ENCODE data around the gene SCG3. TPM values are rescaled to one million over a fixed set of nuclear protein-coding genes. Genes with fewer than 3 reads are reported as not detected.

The SCG3 gene
- total RNA-seq, 2 experiments from 2014 or later: not detected

GRCh38 chr15:51696566-51696965 lies 15.3 kb downstream of the SCG3 start:
- no peak for DNase-seq
- Mint-ChIP-seq H3K4me1 (ENCODE audit: low read depth) (peaks cover 13% of the 10 kb centered on the region), H3K27me3 (peaks cover 13% of the 10 kb centered on the region), H3K36me3 (ENCODE audit: low read depth) (no peaks in the 10 kb centered on the region), H3K4me3 (no peak overlapping the region), H3K27ac (no peak overlapping the region), H3K9me3 (no peaks in the 10 kb centered on the region)
- ChIA-PET CTCF (no interaction called here), POLR2A (no interaction called here)
- ATAC-seq: no peak
- TF ChIP-seq, protein P1, sequence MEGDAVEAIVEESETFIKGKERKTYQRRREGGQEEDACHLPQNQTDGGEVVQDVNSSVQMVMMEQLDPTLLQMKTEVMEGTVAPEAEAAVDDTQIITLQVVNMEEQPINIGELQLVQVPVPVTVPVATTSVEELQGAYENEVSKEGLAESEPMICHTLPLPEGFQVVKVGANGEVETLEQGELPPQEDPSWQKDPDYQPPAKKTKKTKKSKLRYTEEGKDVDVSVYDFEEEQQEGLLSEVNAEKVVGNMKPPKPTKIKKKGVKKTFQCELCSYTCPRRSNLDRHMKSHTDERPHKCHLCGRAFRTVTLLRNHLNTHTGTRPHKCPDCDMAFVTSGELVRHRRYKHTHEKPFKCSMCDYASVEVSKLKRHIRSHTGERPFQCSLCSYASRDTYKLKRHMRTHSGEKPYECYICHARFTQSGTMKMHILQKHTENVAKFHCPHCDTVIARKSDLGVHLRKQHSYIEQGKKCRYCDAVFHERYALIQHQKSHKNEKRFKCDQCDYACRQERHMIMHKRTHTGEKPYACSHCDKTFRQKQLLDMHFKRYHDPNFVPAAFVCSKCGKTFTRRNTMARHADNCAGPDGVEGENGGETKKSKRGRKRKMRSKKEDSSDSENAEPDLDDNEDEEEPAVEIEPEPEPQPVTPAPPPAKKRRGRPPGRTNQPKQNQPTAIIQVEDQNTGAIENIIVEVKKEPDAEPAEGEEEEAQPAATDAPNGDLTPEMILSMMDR (IDR thresholded peaks at IDR 0.05): no peak
- intact Hi-C loops (cut with micrococcal nuclease): no loop called here

DNA sequence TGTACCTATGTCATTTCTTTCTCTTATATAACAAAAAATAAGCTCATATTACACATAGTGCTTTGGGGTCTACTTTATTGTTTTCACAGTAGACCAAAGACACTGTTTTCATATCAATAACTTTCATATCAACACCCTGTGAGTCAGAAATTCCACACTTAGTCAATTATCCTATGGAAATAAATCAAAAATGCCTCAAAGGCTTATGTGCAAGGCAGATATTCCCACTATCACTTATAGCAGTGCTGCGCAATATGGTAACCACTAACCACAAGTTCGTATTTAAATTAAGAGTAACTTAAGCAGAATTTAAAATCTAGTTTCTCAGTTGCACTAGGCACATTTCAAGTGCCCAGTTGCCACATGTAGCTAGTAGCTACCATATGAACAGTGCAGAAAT lies 15.9 kb downstream of the SCG3 start:
- no peak for ATAC-seq
- peaks cover 13% of the 10 kb centered on the region for H3K27me3 Mint-ChIP-seq
- POLR2A ChIA-PET: no interaction called here

GRCh38 chr15:51699373-51699772 lies 18.1 kb downstream of the SCG3 start:
- TF ChIP-seq, protein P1 (IDR thresholded peaks at IDR 0.05): no peak
- H3K27ac Mint-ChIP-seq: no peak overlapping the region
- H3K36me3 Mint-ChIP-seq (ENCODE audit: low read depth): no peaks in the 10 kb centered on the region
- peaks cover 8% of the 10 kb centered on the region for H3K27me3 Mint-ChIP-seq
- intact Hi-C loops (cut with micrococcal nuclease): no loop called here
- H3K4me3 Mint-ChIP-seq: no peak overlapping the region
- CTCF ChIA-PET: interaction anchor here (1.0 to 2.0 kb wide), 2 partner anchors 33 to 49 kb away, joined by 3 to 9 read pairs; no protein-coding TSS in a partner anchor
- POLR2A ChIA-PET: interaction anchor here (0.6 kb wide), 1 partner anchor 106 kb away, joined by 3 read pairs; no protein-coding TSS in a partner anchor
- no peaks in the 10 kb centered on the region for H3K9me3 Mint-ChIP-seq
- DNase-seq (no peak), ATAC-seq (no peak)
- peaks cover 3% of the 10 kb centered on the region for H3K4me1 Mint-ChIP-seq (ENCODE audit: low read depth)

More for the DNA sequence above, 15.9 kb downstream of the SCG3 start:
- CTCF ChIA-PET: interaction anchor here (1.4 kb wide), 1 partner anchor 14 kb away, joined by 3 read pairs; no protein-coding TSS in a partner anchor
- no peak overlapping the region for H3K27ac Mint-ChIP-seq
- no peak for DNase-seq
- H3K9me3 Mint-ChIP-seq: no peaks in the 10 kb centered on the region
- no peaks in the 10 kb centered on the region for H3K36me3 Mint-ChIP-seq (ENCODE audit: low read depth)
- TF ChIP-seq, protein P1 (IDR thresholded peaks at IDR 0.05): no peak
- H3K4me3 Mint-ChIP-seq: no peak overlapping the region
- peaks cover 9% of the 10 kb centered on the region for H3K4me1 Mint-ChIP-seq (ENCODE audit: low read depth)
- intact Hi-C loops (cut with micrococcal nuclease): no loop called here

GRCh38 chr15:51702710-51703109 lies 21.4 kb downstream of the SCG3 start:
- no peaks in the 10 kb centered on the region for H3K9me3 Mint-ChIP-seq
- CTCF ChIA-PET: interaction anchor here (0.7 to 1.8 kb wide), 3 partner anchors 61 to 78 kb away, joined by 3 to 6 read pairs (median 3); no protein-coding TSS in a partner anchor
- POLR2A ChIA-PET: no interaction called here
- DNase-seq (no peak), ATAC-seq (no peak)
- intact Hi-C loops (cut with micrococcal nuclease): no loop called here
- H3K4me1 Mint-ChIP-seq (ENCODE audit: low read depth): no peaks in the 10 kb centered on the region
- H3K27ac Mint-ChIP-seq: no peak overlapping the region
- TF ChIP-seq, protein P1 (IDR thresholded peaks at IDR 0.05): no peak
- H3K4me3 Mint-ChIP-seq: no peak overlapping the region
- peaks cover 10% of the 10 kb centered on the region for H3K27me3 Mint-ChIP-seq
- H3K36me3 Mint-ChIP-seq (ENCODE audit: low read depth): no peaks in the 10 kb centered on the region

DNA sequence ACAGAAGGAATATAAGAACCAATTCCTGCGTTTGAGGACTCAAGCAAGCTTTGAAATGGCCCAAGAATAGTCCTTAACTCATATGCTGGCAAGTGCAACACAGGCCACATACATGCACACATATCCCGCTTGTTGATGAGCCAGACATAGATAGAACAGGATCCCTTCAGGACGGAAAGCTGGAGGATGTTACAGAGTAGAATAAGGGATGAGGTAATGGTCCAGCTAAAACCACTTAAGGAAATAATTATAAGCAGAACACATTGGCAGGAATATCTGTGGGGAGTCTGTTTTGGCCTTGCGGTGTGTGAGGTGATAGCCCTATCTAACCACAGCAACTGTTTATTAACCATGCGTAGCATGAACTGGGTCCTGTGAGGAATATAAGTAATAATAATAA lies 25.0 kb downstream of the SCG3 start:
- no peak for DNase-seq
- intact Hi-C loops (cut with micrococcal nuclease): no loop called here
- Mint-ChIP-seq H3K9me3 (no peaks in the 10 kb centered on the region), H3K4me1 (ENCODE audit: low read depth) (no peaks in the 10 kb centered on the region), H3K27me3 (peaks cover 1% of the 10 kb centered on the region), H3K4me3 (no peak overlapping the region), H3K27ac (no peak overlapping the region), H3K36me3 (ENCODE audit: low read depth) (no peaks in the 10 kb centered on the region)
- POLR2A ChIA-PET: no interaction called here
- ATAC-seq: no peak
- TF ChIP-seq, protein P1 (IDR thresholded peaks at IDR 0.05): no peak
- CTCF ChIA-PET: interaction anchor here (1.7 kb wide), 1 partner anchor 56 kb away, joined by 8 read pairs; no protein-coding TSS in a partner anchor

Measured in activated CD8-positive, alpha-beta T cell treated with anti-CD3 and anti-CD28 coated beads for 36 hours (primary cell).